ENCODE results near the gene NHLRC4.

DNA sequence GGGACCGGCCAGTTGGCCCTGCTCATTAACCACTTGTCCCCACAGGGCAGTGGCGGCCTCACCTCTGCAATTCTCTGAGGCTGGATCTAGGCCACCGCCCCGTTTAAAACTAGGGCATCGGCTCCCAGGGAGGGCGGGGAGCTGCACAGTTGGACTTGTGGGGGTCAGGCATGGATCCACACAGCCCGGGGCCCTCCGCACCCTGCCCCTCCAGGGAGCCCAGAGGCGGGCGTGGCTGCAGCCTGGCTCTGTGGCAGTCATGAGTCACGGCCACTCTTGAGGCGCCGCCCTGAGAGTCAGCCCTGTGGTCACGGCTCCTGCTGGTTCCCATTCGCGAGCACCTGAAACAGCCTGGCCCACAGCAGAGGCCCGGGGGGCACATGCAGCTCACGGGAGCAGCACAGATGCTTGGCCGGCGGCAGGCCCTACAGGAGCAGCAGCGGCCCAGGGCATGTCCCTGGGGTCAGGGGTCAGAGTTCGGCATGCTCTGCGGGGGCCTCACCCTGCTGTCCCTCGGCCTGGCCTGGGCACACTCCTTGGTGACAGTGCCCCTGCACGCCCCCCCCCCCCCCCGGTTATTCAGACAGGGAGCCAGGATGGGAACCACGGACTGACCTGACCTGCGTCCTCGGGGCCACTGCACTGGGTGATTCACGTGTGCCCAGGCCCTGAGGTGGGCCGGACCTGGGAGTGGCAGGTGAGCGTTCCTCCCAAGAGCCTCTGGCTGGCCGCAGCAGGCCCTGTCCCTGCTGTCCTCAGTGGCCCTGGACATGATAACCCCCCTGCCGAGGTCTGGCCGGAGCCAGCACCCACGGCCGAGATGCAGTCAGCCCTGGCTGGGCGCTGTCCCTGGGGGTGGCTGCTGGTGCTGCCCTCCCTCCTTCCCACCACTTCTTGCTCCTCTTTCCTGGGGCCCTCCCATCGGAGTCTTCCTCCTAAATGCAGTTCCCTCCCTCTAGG is 31.1 kb upstream of the NHLRC4 start:
- TF ChIP-seq RARB (CRISPR knock-in tag; IDR thresholded peaks at IDR 0.05) (no peak), ESRRG (CRISPR knock-in tag; IDR thresholded peaks at IDR 0.05) (no peak), ZNF565 (CRISPR knock-in tag; conservative IDR thresholded peaks at IDR 0.05; ENCODE audit: low read depth) (no peak), ISL1 (CRISPR knock-in tag; IDR thresholded peaks at IDR 0.05) (no peak), ZC3H10 (CRISPR knock-in tag; IDR thresholded peaks at IDR 0.05) (no peak), GLIS3 (CRISPR knock-in tag; IDR thresholded peaks at IDR 0.05) (no peak), ZFP3 (CRISPR knock-in tag; IDR thresholded peaks at IDR 0.05) (no peak), OSR1 (CRISPR knock-in tag; IDR thresholded peaks at IDR 0.05) (no peak), ARNTL (CRISPR knock-in tag; IDR thresholded peaks at IDR 0.05; ENCODE audit: borderline replicate concordance, low read depth) (no peak)
- TF ChIP-seq, protein P1, sequence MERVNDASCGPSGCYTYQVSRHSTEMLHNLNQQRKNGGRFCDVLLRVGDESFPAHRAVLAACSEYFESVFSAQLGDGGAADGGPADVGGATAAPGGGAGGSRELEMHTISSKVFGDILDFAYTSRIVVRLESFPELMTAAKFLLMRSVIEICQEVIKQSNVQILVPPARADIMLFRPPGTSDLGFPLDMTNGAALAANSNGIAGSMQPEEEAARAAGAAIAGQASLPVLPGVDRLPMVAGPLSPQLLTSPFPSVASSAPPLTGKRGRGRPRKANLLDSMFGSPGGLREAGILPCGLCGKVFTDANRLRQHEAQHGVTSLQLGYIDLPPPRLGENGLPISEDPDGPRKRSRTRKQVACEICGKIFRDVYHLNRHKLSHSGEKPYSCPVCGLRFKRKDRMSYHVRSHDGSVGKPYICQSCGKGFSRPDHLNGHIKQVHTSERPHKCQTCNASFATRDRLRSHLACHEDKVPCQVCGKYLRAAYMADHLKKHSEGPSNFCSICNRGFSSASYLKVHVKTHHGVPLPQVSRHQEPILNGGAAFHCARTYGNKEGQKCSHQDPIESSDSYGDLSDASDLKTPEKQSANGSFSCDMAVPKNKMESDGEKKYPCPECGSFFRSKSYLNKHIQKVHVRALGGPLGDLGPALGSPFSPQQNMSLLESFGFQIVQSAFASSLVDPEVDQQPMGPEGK (CRISPR knock-in tag; IDR thresholded peaks at IDR 0.05; ENCODE audit: borderline replicate concordance) = no peak

Measured in SK-N-SH treated with all-trans-retinoic acid at 6 μM for 48 hours (cell line).